Activated CD8-positive, alpha-beta memory T cell treated with anti-CD3 and anti-CD28 coated beads, Interleukin-2, amount 50 U/mL, for 24 hours (primary cell): Measurements from ENCODE around the gene NOTCH1.

Source experiments
- DNase-seq: peaks from one replicate; pipeline ENCODE4 v3.0.0-alpha.2; 2020; ENCODE audit errors: extremely low read depth

NOTCH1 gene

GRCh38 chr9:136517012-136517743, 28.7 kb downstream of the NOTCH1 start:
- DNase-seq: no peak

- no peak for DNase-seq
Measured at GRCh38 chr9:136516191-136516654, 29.6 kb downstream of the NOTCH1 start.

- DNase-seq: no peak
Measured at GRCh38 chr9:136515276-136515675, 30.6 kb downstream of the NOTCH1 start.

GRCh38 chr9:136514022-136514714, 31.7 kb downstream of the NOTCH1 start:
- DNase-seq: no peak

- no peak for DNase-seq
Measured at GRCh38 chr9:136513191-136513590, 32.7 kb downstream of the NOTCH1 start.

- no peak for DNase-seq
Measured at GRCh38 chr9:136512651-136513071, 33.2 kb downstream of the NOTCH1 start.

GRCh38 chr9:136511670-136512592, 33.9 kb downstream of the NOTCH1 start:
- DNase-seq: no peak

- no peak for DNase-seq
Measured at GRCh38 chr9:136511144-136511669, 34.6 kb downstream of the NOTCH1 start.

GRCh38 chr9:136510561-136510960, 35.3 kb downstream of the NOTCH1 start:
- no peak for DNase-seq

GRCh38 chr9:136509549-136509948, 36.3 kb downstream of the NOTCH1 start:
- DNase-seq: no peak

- no peak for DNase-seq
Measured at GRCh38 chr9:136508729-136509500, 36.9 kb downstream of the NOTCH1 start.

GRCh38 chr9:136507992-136508375, 37.9 kb downstream of the NOTCH1 start:
- no peak for DNase-seq

GRCh38 chr9:136507221-136507991, 38.4 kb downstream of the NOTCH1 start:
- no peak for DNase-seq

- no peak for DNase-seq
Measured at GRCh38 chr9:136506425-136506824, 39.4 kb downstream of the NOTCH1 start.

- no peak for DNase-seq
Measured at GRCh38 chr9:136505406-136506403, 40.1 kb downstream of the NOTCH1 start.

- no peak for DNase-seq
Measured at GRCh38 chr9:136504512-136505348, 41.1 kb downstream of the NOTCH1 start.

- DNase-seq: no peak
Measured at GRCh38 chr9:136502940-136503550, 42.8 kb downstream of the NOTCH1 start.

- DNase-seq: no peak
Measured at GRCh38 chr9:136502196-136502595, 43.7 kb downstream of the NOTCH1 start.
